ENCODE results near the gene MRGPRD.

Gene MRGPRD

DNA sequence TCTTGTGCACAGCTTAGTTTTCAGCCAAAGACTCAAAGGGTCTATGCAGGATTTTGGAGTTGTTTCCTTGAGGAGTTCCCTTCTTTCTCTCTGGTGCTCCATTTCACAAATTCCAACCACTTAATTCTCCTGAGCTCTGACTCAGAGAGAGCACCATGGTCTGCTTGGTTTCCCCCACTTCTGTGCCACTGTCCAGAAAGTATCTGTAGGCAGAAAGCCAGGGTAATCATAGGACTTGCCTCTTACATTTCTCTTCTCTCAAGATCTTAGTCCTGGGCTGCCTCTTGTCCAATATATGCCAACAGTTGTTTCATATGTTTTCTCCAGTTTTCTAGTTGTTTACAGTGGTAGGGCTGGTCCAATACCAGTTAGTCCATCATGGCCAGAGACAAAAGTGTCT is 6.4 kb upstream of the MRGPRD start:
- TF ChIP-seq, protein P1, sequence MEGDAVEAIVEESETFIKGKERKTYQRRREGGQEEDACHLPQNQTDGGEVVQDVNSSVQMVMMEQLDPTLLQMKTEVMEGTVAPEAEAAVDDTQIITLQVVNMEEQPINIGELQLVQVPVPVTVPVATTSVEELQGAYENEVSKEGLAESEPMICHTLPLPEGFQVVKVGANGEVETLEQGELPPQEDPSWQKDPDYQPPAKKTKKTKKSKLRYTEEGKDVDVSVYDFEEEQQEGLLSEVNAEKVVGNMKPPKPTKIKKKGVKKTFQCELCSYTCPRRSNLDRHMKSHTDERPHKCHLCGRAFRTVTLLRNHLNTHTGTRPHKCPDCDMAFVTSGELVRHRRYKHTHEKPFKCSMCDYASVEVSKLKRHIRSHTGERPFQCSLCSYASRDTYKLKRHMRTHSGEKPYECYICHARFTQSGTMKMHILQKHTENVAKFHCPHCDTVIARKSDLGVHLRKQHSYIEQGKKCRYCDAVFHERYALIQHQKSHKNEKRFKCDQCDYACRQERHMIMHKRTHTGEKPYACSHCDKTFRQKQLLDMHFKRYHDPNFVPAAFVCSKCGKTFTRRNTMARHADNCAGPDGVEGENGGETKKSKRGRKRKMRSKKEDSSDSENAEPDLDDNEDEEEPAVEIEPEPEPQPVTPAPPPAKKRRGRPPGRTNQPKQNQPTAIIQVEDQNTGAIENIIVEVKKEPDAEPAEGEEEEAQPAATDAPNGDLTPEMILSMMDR (IDR thresholded peaks at IDR 0.05; ENCODE audit: low read depth, low read length, missing control alignments), result no peak
- in situ Hi-C loops (cut with HindIII; ENCODE audit: low sequenced_read_pairs), result no loop called here
- no peak for DNase-seq (ENCODE audit: low read depth)
- no peak overlapping the region for H3K4me3 ChIP-seq (ENCODE audit: low read depth, low read length)

DNA sequence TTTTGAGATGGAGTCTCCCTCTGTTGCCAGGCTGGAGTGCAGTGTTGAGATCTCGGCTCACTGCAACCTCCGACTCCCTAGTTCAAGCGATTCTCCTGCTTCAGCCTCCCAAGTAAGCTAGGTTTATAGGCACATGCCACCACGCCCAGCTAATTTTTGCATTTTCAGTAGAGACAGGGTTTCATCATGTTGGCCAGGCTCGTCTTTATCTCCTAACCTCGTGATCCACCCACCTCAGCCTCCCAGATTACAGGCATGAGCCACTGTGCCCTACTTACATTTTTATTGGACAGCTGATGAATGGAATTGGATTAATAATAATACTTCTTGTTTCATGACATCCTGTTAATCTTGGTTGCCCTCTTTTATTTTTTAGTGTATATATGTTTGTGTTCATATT is 3.0 kb upstream of the MRGPRD start:
- TF ChIP-seq, protein P1 (IDR thresholded peaks at IDR 0.05; ENCODE audit: low read depth, low read length, missing control alignments), result no peak
- no peak overlapping the region for H3K4me3 ChIP-seq (ENCODE audit: low read depth, low read length)
- no peak for DNase-seq (ENCODE audit: low read depth)
- in situ Hi-C loops (cut with HindIII; ENCODE audit: low sequenced_read_pairs), result no loop called here

DNA sequence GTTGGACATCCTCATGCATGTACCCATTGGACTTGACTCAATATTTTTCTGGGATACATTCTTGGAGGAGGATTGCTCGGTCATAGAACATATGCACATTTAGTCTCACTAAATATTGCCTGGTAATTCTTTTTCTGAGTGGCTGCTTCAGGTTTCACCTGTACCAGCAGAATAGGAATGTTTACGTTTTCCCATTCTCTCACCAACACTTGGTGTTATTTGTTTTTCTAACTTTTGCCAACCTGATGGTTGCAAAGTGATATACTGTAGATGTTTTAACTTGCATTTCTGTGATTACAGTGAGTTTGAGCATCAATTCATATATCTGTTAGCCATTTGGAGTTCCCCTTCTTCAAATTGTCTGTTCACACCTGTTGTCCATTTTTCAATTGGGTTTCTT is 1.3 kb upstream of the MRGPRD start:
- in situ Hi-C loops (cut with HindIII; ENCODE audit: low sequenced_read_pairs), result no loop called here
- no peak for DNase-seq (ENCODE audit: low read depth)
- H3K4me3 ChIP-seq (ENCODE audit: low read depth, low read length), result no peak overlapping the region
- TF ChIP-seq, protein P1 (IDR thresholded peaks at IDR 0.05; ENCODE audit: low read depth, low read length, missing control alignments), result no peak

DNA sequence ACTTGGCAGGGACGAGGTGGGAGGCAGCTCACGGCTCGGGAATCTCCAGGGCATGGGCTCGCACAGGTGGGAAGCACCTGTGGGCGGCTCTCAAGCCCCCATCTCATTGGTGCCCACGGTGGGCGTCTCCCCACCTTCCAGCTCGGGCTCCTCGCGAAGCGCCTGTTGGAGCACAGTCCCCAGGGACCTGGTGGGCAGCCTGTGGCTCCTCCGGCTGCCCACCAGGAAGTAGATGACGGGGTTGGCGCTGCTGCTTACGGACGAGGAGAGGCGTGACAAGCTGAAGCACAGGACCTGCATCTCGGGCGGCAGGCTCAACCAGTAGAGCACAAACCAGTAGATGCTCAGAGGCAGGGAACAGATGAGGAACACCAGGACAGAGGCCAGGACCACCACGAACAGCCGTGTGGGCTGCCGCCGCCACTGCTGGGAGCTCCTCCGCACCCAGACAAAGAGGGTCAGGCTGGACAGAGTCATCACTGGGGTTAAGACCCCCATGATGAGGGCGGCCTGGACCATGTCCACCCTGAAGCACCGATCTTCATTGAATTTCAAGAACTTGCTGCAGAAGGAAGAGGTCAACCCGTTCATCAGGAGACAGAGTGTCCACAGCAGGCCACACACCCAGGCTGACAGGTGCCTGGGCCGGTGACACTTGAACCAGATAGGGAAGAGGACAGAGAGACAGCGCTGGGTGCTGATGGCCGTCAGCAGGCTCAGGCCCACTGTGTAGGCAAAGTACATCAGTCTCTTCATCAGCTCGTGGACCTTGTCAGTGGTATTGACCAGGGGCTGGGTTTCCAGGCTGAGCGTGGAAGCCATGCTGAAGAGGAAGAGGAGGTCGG is 633 bp downstream of the MRGPRD start:
- no peak for DNase-seq (ENCODE audit: low read depth)
- TF ChIP-seq, protein P1 (IDR thresholded peaks at IDR 0.05; ENCODE audit: low read depth, low read length, missing control alignments), result no peak
- H3K4me3 ChIP-seq (ENCODE audit: low read depth, low read length), result no peak overlapping the region
- in situ Hi-C loops (cut with HindIII; ENCODE audit: low sequenced_read_pairs), result no loop called here

DNA sequence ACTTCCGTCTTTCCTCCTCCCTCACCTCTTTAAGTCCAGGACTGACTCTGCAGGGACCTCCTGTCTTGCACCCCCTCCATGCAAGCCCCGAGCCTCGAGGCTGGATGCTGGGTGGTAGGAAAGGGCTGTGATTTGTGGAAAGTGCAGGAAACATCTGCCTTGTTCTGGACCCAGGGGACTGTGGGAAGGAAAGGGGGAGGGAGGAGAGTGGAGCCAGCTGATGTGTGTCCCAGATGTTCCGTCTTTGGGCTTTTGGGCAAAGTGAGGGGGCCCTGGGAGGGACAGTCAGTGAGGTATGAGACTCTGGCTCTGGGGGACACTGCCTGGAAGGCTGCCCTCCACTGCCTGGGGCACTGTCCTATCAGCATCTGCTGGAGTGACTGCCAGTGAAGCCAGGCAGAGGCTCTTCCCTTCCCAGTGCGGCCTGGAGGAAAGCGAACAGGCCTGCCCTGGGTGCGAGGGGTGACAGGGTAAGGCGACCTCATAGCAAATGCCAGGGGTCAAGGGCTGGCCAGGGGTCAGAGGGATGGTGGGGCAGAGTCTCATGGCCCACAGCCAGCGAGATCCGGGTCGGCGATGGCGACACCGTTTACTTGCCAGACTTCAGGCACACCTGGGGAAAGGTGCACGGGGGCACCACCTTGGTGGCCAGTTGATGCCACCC is 1.7 kb downstream of the MRGPRD start:
- no peak for DNase-seq (ENCODE audit: low read depth)
- in situ Hi-C loops (cut with HindIII; ENCODE audit: low sequenced_read_pairs), result no loop called here
- H3K4me3 ChIP-seq (ENCODE audit: low read depth, low read length), result no peak overlapping the region
- TF ChIP-seq, protein P1 (IDR thresholded peaks at IDR 0.05; ENCODE audit: low read depth, low read length, missing control alignments), result no peak

DNA sequence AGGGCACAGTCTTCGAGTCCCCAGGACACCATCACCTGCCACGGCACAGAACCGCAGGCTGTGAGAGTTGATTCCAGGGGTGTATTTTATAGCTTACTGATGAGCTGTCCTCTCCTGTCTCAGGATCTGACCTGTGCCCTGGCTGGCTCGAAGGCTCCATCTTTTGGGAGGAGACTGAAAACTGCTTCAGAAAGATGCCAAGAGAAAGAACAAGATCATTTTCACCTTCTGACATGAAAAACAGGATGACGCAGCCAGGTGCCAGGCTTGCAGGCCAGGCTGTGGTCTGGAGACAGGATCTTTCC is 2.2 kb downstream of the MRGPRD start:
- in situ Hi-C loops (cut with HindIII; ENCODE audit: low sequenced_read_pairs), result no loop called here
- DNase-seq (ENCODE audit: low read depth), result no peak

More for the DNA sequence above, 2.2 kb downstream of the MRGPRD start:
- H3K4me3 ChIP-seq (ENCODE audit: low read depth, low read length), result no peak overlapping the region
- TF ChIP-seq, protein P1 (IDR thresholded peaks at IDR 0.05; ENCODE audit: low read depth, low read length, missing control alignments), result no peak

Measured in astrocyte of the cerebellum (primary cell).